ENCODE data around the gene EXOC4.
"Not testable (repeated sequence)": the region's sequence is repeated elsewhere in the genome, so short reads cannot be mapped to it uniquely, and the experiment has no call there.

EXOC4 gene

GRCh38 chr7:133958822-133959221 is 705.9 kb downstream of the EXOC4 start:
- no peak for DNase-seq

GRCh38 chr7:133959505-133959904 is 706.6 kb downstream of the EXOC4 start:
- no peak for DNase-seq

- DNase-seq: no peak
These were observed 708.8 kb downstream of the EXOC4 start for GRCh38 chr7:133961724-133962123.

GRCh38 chr7:133962646-133963045 is 709.8 kb downstream of the EXOC4 start:
- DNase-seq: no peak

GRCh38 chr7:133963629-133964028 is 710.8 kb downstream of the EXOC4 start:
- DNase-seq: no peak

DNA sequence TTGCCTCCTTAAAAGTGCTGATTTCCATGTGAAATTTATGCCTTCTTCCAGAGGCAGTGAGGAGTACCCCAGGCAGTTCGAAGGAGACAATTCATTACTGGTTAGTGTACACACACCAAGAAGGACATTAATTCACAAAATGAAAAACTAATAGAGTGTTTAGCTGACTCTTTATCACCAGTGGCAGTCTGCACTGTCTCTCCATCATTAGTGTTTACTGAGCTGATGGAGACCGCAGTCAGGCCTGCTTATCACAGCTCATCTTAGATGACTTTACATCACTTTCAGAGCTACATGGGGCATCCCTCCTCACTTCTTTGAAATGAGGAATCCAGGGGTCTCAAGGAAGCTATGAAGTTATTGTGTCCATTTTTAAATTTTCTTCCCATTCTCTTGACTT is 718.7 kb downstream of the EXOC4 start:
- no peak for DNase-seq

DNA sequence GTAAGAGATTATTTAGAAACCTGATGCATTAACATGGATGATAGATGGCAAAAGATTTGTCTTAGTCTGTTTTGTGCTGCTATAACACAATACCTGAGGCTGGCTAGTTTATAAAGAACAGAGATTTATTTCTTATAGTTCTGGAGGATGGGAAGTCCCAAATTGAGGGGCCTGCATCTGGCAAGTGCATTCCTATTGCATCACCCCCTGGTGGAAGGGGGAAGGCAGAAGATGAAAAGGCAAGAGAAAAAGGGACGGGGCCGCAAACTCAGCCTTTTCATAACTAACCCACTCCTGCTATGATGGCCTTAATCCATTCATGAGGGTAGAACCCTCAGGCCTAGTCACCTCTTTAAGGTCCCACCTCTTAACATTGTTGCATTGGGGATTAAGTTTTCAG is 720.8 kb downstream of the EXOC4 start:
- no peak for DNase-seq

DNA sequence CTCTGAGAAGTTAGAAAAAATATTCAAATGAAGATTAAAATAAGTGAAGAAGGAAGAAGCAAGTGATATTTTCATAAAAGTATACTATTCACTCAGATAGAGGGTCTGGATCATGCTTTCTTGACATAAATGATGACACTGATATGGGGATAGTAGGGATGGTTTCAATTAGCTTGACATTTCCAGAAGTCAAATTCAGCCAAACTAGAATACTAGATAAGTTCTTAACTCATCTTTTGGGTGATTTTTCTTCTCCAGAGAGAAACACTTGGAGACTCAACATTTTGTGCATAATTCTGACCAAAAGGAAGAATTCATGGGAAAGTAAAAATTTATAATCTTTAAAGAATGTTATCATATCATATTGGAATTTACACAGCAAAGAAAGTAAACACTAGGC is 722.3 kb downstream of the EXOC4 start:
- DNase-seq: no peak

- DNase-seq: no peak
These were observed 723.3 kb downstream of the EXOC4 start for GRCh38 chr7:133976140-133976539.

GRCh38 chr7:133977409-133978274 is 724.8 kb downstream of the EXOC4 start:
- DNase-seq: no peak

GRCh38 chr7:133978502-133979295 is 725.8 kb downstream of the EXOC4 start:
- DNase-seq: no peak

GRCh38 chr7:133980804-133981203 is 727.9 kb downstream of the EXOC4 start:
- no peak for DNase-seq

DNA sequence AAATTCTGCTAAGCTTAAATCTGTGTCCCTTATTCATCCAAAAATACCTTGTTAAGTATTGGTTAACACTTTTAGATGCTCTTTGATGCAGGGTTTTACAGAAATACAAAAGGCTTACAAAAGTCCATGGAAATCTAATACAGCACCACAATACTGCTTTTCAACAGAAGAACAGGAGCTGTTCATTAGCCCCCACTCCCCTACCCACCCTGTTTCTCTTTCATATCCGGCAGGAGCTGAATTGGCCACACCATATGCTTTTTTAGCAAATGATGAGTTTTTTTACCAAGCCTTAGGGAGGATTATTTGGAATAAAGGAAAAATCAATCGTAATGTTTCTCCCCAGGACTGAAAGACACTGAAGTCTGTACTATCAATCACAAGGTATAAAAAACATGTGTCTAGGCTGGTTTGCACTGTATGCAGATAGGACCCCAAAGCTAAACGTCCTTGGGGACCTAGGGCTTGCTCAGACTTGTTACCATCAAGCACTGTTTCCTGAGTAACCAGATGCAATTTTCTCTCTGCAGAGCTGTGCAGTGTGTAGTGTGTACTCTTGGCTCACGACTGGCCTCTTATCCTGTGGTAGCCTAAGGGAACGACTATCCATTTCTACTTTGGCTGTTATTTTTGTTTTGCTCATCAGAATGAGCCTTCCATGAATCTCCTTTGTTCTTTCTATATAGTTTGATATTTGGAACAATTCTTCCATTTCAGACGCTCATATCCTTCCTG is 731.0 kb downstream of the EXOC4 start:
- no peak for DNase-seq

- DNase-seq: no peak
These were observed 732.4 kb downstream of the EXOC4 start for GRCh38 chr7:133985300-133985699.

GRCh38 chr7:133987582-133987981 is 734.7 kb downstream of the EXOC4 start:
- no peak for DNase-seq

GRCh38 chr7:133993547-133993946 is 740.7 kb downstream of the EXOC4 start:
- DNase-seq: no peak

GRCh38 chr7:133994100-133994499 is 741.2 kb downstream of the EXOC4 start:
- not testable (repeated sequence) for DNase-seq

- DNase-seq: no peak
These were observed 744.6 kb downstream of the EXOC4 start for GRCh38 chr7:133997463-133997862.

DNA sequence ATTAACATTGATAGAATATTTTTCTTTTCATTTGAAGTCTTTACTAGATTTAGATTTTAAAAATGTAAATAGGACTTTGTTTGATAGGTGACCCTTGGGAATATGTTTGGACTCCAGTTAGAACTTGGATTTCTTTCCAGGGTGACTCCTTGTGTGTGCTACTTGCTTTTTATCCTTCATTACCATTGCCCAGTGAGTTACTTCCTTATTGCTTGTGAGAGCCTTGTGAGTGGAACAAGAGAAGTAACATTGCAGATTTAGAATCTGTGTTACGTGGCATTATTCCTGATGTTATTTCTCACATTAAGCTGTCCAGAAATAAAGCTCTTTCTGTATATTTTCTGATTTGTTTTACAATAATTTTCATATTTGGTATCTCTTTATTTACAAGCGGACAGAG is 746.3 kb downstream of the EXOC4 start:
- DNase-seq: no peak

DNA sequence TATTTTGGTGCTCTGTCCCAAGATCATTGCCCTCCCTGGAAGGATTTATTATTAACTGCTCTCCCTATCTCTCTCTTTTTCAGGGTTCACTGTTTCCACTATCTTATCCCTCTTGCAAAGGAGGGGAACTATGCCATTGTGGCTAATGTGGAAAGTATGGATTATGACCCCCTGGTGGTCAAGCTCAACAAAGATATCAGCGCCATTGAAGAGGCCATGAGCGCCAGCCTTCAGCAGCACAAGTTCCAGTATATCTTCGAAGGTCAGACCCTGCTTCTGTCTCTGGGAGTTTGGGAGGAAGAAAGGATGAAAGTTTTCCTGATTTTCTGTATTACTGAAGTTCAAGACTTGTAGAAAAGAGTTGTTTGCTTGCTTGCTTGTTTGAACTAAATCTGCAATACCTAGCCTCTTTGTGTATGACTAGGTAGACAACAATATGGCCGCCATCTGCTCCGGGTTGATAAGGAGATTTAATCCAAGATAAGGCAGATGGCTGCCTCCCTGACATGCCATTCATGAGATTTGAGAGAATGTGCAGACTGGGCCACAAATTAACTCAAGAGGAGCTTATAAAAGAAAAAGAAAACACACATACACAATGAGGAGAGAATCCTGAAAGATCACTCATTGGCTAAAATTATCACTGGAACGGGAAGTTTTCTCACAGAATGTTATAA is 752.1 kb downstream of the EXOC4 start:
- DNase-seq: no peak

- DNase-seq: peak; percentile 25
These were observed 756.6 kb downstream of the EXOC4 start for GRCh38 chr7:134009314-134010110.

DNA sequence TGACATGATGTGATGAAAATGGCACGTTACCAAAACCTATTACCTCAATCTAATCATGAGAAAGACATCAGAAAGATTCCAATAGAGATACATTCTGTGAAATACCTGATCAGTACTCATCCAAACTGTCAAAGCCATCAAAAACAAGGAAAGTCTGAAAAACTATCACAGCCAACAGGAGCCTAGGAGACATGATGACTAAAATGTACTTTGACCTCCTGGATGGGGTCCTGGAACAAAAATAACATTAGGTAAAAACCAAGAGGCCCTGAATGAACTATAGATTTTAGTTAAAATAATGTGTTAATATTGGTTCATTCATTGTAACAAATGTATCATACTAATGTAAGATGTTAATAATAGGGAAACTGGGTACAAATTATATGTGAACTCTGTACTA is 760.4 kb downstream of the EXOC4 start:
- no peak for DNase-seq
